IMR-90 (cell line): ENCODE results near the gene ERGIC1. TPM values are rescaled to one million over a fixed set of nuclear protein-coding genes. Genes with fewer than 3 reads are reported as not detected.

ENCODE experiments used
- ATAC-seq: fragments of 200-7000 bp; cut with Tn5 transposase; 2 replicates; pipeline ENCODE4 v1.9.1; 2020; ENCODE audit warnings: low read depth, mild to moderate bottlenecking, moderate library complexity
- BruUV-seq: library from RNA; stranded (reverse); fragments of 400-500 nt; replicated peaks from 2 replicates; lab custom pipeline; 2021; lab: Mats Ljungman, UMichigan
- CTCF ChIA-PET: fragments of 300-600 bp; formaldehyde crosslinking; extraction: SDS; loops from one replicate; lab custom pipeline; 2021; ENCODE audit warnings: antibody characterized with exemption; lab: Yijun Ruan, JAX
- POLR2A ChIA-PET: fragments of 300-600 bp; sonication (Branson Sonifier 250); formaldehyde crosslinking; loops from one replicate; lab custom pipeline; 2022; ENCODE audit warnings: antibody characterized with exemption; ENCODE audit not compliant: unreplicated experiment; lab: Charles Lee
- DNase-seq: peaks from one replicate; pipeline ENCODE4 v3.0.0; 2013
- H2AFZ ChIP-seq: replicated peaks from 2 replicates; pipeline ENCODE3; 2013; ENCODE audit warnings: low read length, mild to moderate bottlenecking; ENCODE audit not compliant: poor library complexity
- H2AK5ac ChIP-seq: 2 replicates; pipeline ENCODE4 v1.6.1; 2013; ENCODE audit warnings: low read depth, low read length, inconsistent platforms
- H2AK9ac ChIP-seq: replicated peaks from 2 replicates; pipeline ENCODE3; 2013; ENCODE audit warnings: mild to moderate bottlenecking, low read depth, low read length, moderate library complexity; ENCODE audit not compliant: poor library complexity
- H2BK120ac ChIP-seq: 2 replicates; pipeline ENCODE4 v1.6.1; 2013; ENCODE audit warnings: low read depth, low read length, inconsistent platforms
- H2BK15ac ChIP-seq: 3 replicates; pipeline ENCODE4 v1.6.1; 2013; ENCODE audit warnings: low read depth, low read length, inconsistent platforms
- H2BK20ac ChIP-seq: 2 replicates; pipeline ENCODE4 v1.6.1; 2013; ENCODE audit warnings: low read depth, mild to moderate bottlenecking, inconsistent platforms, low read length, moderate library complexity
- H2BK5ac ChIP-seq: 2 replicates; pipeline ENCODE4 v1.6.1; 2013; ENCODE audit warnings: mild to moderate bottlenecking, low read depth, low read length, inconsistent platforms; ENCODE audit not compliant: poor library complexity, severe bottlenecking
- H3K14ac ChIP-seq: replicated peaks from 2 replicates; pipeline ENCODE4 v1.6.1; 2013; ENCODE audit warnings: low read depth, low read length, inconsistent platforms
- H3K18ac ChIP-seq: 2 replicates; pipeline ENCODE4 v1.6.1; 2013; ENCODE audit warnings: low read depth, low read length, control low read depth
- H3K23ac ChIP-seq: 2 replicates; pipeline ENCODE4 v1.6.1; 2013; ENCODE audit warnings: low read depth, low read length, inconsistent platforms
- H3K27ac ChIP-seq: 2 replicates; pipeline ENCODE4 v1.5.1; 2013; ENCODE audit warnings: mild to moderate bottlenecking, control low read depth, low read length; ENCODE audit not compliant: insufficient read depth
- H3K27me3 ChIP-seq: 2 replicates; pipeline ENCODE4 v1.6.1; 2013; ENCODE audit warnings: low read length; ENCODE audit not compliant: control insufficient read depth, insufficient read depth
- H3K36me3 ChIP-seq: 2 replicates; pipeline ENCODE4 v1.6.1; 2013; ENCODE audit warnings: low read length, mixed read lengths; ENCODE audit not compliant: control insufficient read depth, insufficient read depth
- H3K4ac ChIP-seq: 2 replicates; pipeline ENCODE4 v1.6.1; 2013; ENCODE audit warnings: low read depth, low read length, inconsistent platforms
- H3K4me1 ChIP-seq: 2 replicates; pipeline ENCODE4 v1.6.1; 2013; ENCODE audit warnings: low read length, mixed read lengths; ENCODE audit not compliant: control insufficient read depth, insufficient read depth
- H3K4me2 ChIP-seq: 2 replicates; pipeline ENCODE4 v1.6.1; 2013; ENCODE audit warnings: low read depth, mild to moderate bottlenecking, control low read depth, low read length, moderate library complexity
- H3K4me3 ChIP-seq: 2 replicates; pipeline ENCODE4 v1.5.1; 2013; ENCODE audit warnings: low read depth, mild to moderate bottlenecking, control low read depth, low read length, moderate library complexity; ENCODE audit not compliant: insufficient read depth
- H3K56ac ChIP-seq: 2 replicates; pipeline ENCODE4 v1.6.1; 2013; ENCODE audit warnings: low read length, inconsistent platforms; ENCODE audit not compliant: insufficient read depth; ENCODE audit errors: extremely low read depth
- H3K79me1 ChIP-seq, 2 experiments: 2 replicates each; pipeline ENCODE4 v1.6.1; 2013; ENCODE audit warnings: low read length in 2 of 2, inconsistent platforms in 1 of 2, low read depth in 1 of 2
- H3K9ac ChIP-seq: 2 replicates; pipeline ENCODE4 v1.6.1; 2013; ENCODE audit warnings: low read depth, low read length, control low read depth
- H3K9me1 ChIP-seq: 2 replicates; pipeline ENCODE4 v1.6.1; 2013; ENCODE audit warnings: low read length, inconsistent platforms; ENCODE audit not compliant: insufficient read depth
- H3K9me3 ChIP-seq: 2 replicates; pipeline ENCODE4 v1.6.1; 2013; ENCODE audit warnings: low read length; ENCODE audit not compliant: control insufficient read depth, insufficient read depth
- H4K20me1 ChIP-seq: 2 replicates; pipeline ENCODE4 v1.6.1; 2013; ENCODE audit warnings: low read length, inconsistent platforms; ENCODE audit not compliant: insufficient read depth
- H4K5ac ChIP-seq: 2 replicates; pipeline ENCODE4 v1.6.1; 2013; ENCODE audit warnings: mild to moderate bottlenecking, low read depth, low read length, control low read depth
- H4K8ac ChIP-seq, 2 experiments: 2 replicates each; pipeline ENCODE4 v1.6.1; 2013; ENCODE audit warnings: low read depth in 2 of 2, low read length in 2 of 2, control low read depth in 1 of 2, inconsistent platforms in 1 of 2
- H4K91ac ChIP-seq: 2 replicates; pipeline ENCODE4 v1.6.1; 2013; ENCODE audit warnings: low read depth, low read length, inconsistent platforms; ENCODE audit not compliant: insufficient read depth
- BHLHE40 ChIP-seq: fragments of 150-350 bp; IDR thresholded peaks from 2 replicates; pipeline ENCODE4 v1.6.1; 2016; ENCODE audit warnings: mild to moderate bottlenecking, low read depth, low read length
- CEBPB ChIP-seq: IDR thresholded peaks from 2 replicates; pipeline ENCODE4 v1.6.1; 2012; ENCODE audit warnings: low read depth, low read length, improper control_type of control experiment
- CHD1 ChIP-seq: IDR thresholded peaks from 2 replicates; pipeline ENCODE4 v1.6.1; 2012; ENCODE audit warnings: low read depth, low read length, improper control_type of control experiment
- CTCF ChIP-seq: conservative IDR thresholded peaks from 2 replicates; pipeline ENCODE4 v1.5.1; 2012; ENCODE audit warnings: mild to moderate bottlenecking, low read depth, low read length, improper control_type of control experiment
- ELK1 ChIP-seq: fragments of 150-350 bp; IDR thresholded peaks from 2 replicates; pipeline ENCODE4 v1.6.1; 2016; ENCODE audit warnings: low read depth, mild to moderate bottlenecking, low read length, moderate library complexity, borderline replicate concordance
- MAFK ChIP-seq: IDR thresholded peaks from 2 replicates; pipeline ENCODE4 v1.6.1; 2012; ENCODE audit warnings: low read depth, low read length, improper control_type of control experiment
- MAZ ChIP-seq: IDR thresholded peaks from 2 replicates; pipeline ENCODE4 v1.6.1; 2012; ENCODE audit warnings: low read depth, mild to moderate bottlenecking, low read length, improper control_type of control experiment, moderate library complexity, borderline replicate concordance
- MXI1 ChIP-seq: IDR thresholded peaks from 2 replicates; pipeline ENCODE4 v1.6.1; 2012; ENCODE audit warnings: low read depth, mild to moderate bottlenecking, low read length, moderate library complexity, borderline replicate concordance
- NFE2L2 ChIP-seq: fragments of 150-350 bp; IDR thresholded peaks from 2 replicates; pipeline ENCODE4 v1.6.1; 2016; ENCODE audit warnings: low read depth, mild to moderate bottlenecking, low read length
- POLR2A ChIP-seq: IDR thresholded peaks from 2 replicates; pipeline ENCODE4 v1.6.1; 2012; ENCODE audit warnings: mild to moderate bottlenecking, low read depth, low read length
- RAD21 ChIP-seq: IDR thresholded peaks from 2 replicates; pipeline ENCODE4 v1.6.1; 2012; ENCODE audit warnings: low read length, improper control_type of control experiment
- RCOR1 ChIP-seq: IDR thresholded peaks from 2 replicates; pipeline ENCODE4 v1.6.1; 2012; ENCODE audit warnings: mild to moderate bottlenecking, low read length, improper control_type of control experiment; ENCODE audit not compliant: insufficient replicate concordance
- RFX5 ChIP-seq: IDR thresholded peaks from 2 replicates; pipeline ENCODE4 v1.8.0; 2012; ENCODE audit warnings: low read depth, mild to moderate bottlenecking, low read length, moderate library complexity
- SMC3 ChIP-seq: fragments of 150-350 bp; IDR thresholded peaks from 2 replicates; pipeline ENCODE4 v1.6.1; 2016; ENCODE audit warnings: low read depth, mild to moderate bottlenecking, antibody characterized with exemption, low read length, moderate library complexity
- USF2 ChIP-seq: fragments of 150-350 bp; IDR thresholded peaks from 2 replicates; pipeline ENCODE4 v1.6.1; 2017; ENCODE audit warnings: mild to moderate bottlenecking, antibody characterized with exemption, low read length, low read depth
- WGBS, 2 experiments: methylation state at CpG; one replicate each; pipeline versions ENCODE4 v1.1.5 to v1.1.7; 2013; ENCODE audit warnings: missing lambda C conversion rate in 2 of 2; ENCODE audit not compliant: insufficient read length in 1 of 2; ENCODE audit errors: extremely low coverage in 2 of 2; 5-methylcytosine and 5-hydroxymethylcytosine counted together
- dilution Hi-C: fragments of 300-500 bp; cut with HindIII; formaldehyde crosslinking; loops from one replicate; pipeline ENCODE4 v1.14.3; 2018; ENCODE audit warnings: low sequenced_read_pairs; ENCODE audit not compliant: unreplicated experiment
- in situ Hi-C: fragments of 300-500 bp; cut with MboI; formaldehyde crosslinking; loops from 3 replicates; pipeline ENCODE4 v1.14.3; 2019; ENCODE audit warnings: low sequenced_read_pairs, inconsistent platforms, mixed read lengths
- intact Hi-C: fragments of 100-400 bp; cut with micrococcal nuclease; formaldehyde crosslinking; loops from 2 replicates; pipeline ENCODE4 v1.10.0; 2022
- polyA plus RNA-seq, 3 experiments: library from polyadenylated mRNA; depleted of rRNA; stranded (reverse); fragments of >200 nt; gene quantifications; 2 replicates each; pipeline ENCODE4 v1.2.3, GENCODE V29; 2012; ENCODE audit warnings: low replicate concordance in 1 of 3
- total RNA-seq: library from RNA; depleted of rRNA; stranded (reverse); fragments of >200 nt; gene quantifications from 2 replicates; pipeline ENCODE4 v1.2.3, GENCODE V29; 2012

The ERGIC1 gene
- total and polyA plus RNA-seq, 2 of the 4 experiments (the other 2 are of a cell fraction) = 134 to 192 TPM

- H4K5ac ChIP-seq = no peak overlapping the region
- peaks cover 6% of the 10 kb centered on the region for H3K9me1 ChIP-seq
- dilution Hi-C loops (no loop called here), in situ Hi-C loops (no loop called here), intact Hi-C loops (no loop called here)
- no peaks in the 10 kb centered on the region for H3K9me3 ChIP-seq
- H3K4me2 ChIP-seq = no peak overlapping the region
- peak overlapping the region; percentile 63; the same call in 1 of the 2 replicates for H3K14ac ChIP-seq
- 0 out of 2 replicates have a peak overlapping the region, but pooled peaks have one; percentile 83 for H3K23ac ChIP-seq
- no peak for ATAC-seq
- H2BK20ac ChIP-seq = peak overlapping the region; percentile 20; the same call in 1 of the 2 replicates
- H2AK5ac ChIP-seq = peak overlapping the region; percentile 68
- H3K36me3 ChIP-seq = no peaks in the 10 kb centered on the region
- H3K27me3 ChIP-seq = no peaks in the 10 kb centered on the region
- CTCF ChIA-PET = no interaction called here
- no TSS peak for BruUV-seq
- no peak overlapping the region for H2BK120ac ChIP-seq
- no peak overlapping the region for H3K56ac ChIP-seq
- H3K18ac ChIP-seq = no peak overlapping the region
- H3K4me3 ChIP-seq = no peak overlapping the region
- WGBS, 2 experiments = no CpG with 5 or more reads among the region's 9 CpGs
- H2AFZ ChIP-seq = no peak overlapping the region
- peak overlapping the region; percentile 40 for H2AK9ac ChIP-seq
- peaks cover 13% of the 10 kb centered on the region for H3K4me1 ChIP-seq
- POLR2A ChIA-PET = interaction anchor here (0.7 kb wide), 1 partner anchor 9 kb away, joined by 3 read pairs; no protein-coding TSS in a partner anchor
- H2BK5ac ChIP-seq = peak overlapping the region; percentile 68
- no peak overlapping the region for H3K4ac ChIP-seq
- DNase-seq = no peak
- no peak overlapping the region; a peak in 2 of 4 replicates for H4K8ac ChIP-seq
- H3K79me1 ChIP-seq = no peaks in the 10 kb centered on the region
- no peak overlapping the region for H3K9ac ChIP-seq
- H4K20me1 ChIP-seq = no peaks in the 10 kb centered on the region
- H4K91ac ChIP-seq = peak overlapping the region; percentile 33; the same call in 1 of the 2 replicates
- peak overlapping the region; percentile 61; the same call in 2 of the 3 replicates for H2BK15ac ChIP-seq
- no peak overlapping the region for H3K27ac ChIP-seq
- TF ChIP-seq USF2 = no peak
- TF ChIP-seq CEBPB = no peak
- TF ChIP-seq RFX5 = no peak
- no peak for TF ChIP-seq MXI1
- no peak for TF ChIP-seq MAFK
- TF ChIP-seq RAD21 = no peak
- no peak for TF ChIP-seq POLR2A
- no peak for TF ChIP-seq BHLHE40
- no peak for TF ChIP-seq NFE2L2
- TF ChIP-seq ELK1 = no peak
- TF ChIP-seq RCOR1 = no peak
- TF ChIP-seq CTCF = no peak
- TF ChIP-seq MAZ = no peak
- no peak for TF ChIP-seq CHD1
- TF ChIP-seq SMC3 = no peak
These were observed 47.2 kb upstream of the ERGIC1 start for GRCh38 chr5:172786736-172787462.
